HepG2 (cell line): ENCODE results near the gene MXRA7. TPM values are rescaled to one million over a fixed set of nuclear protein-coding genes. Genes with fewer than 3 reads are reported as not detected.

ENCODE experiments used
- DNMT3B ChIP-seq: conservative IDR thresholded peaks from 2 replicates; pipeline ENCODE4 v1.6.1; 2016; ENCODE audit warnings: missing biosample characterization, control low read depth
- FOSL2 ChIP-seq: sonication (generic); formaldehyde crosslinking; IDR thresholded peaks from 2 replicates; pipeline ENCODE4 v1.4.0; 2020; ENCODE audit warnings: missing genetic modification reagents
- MTA1 ChIP-seq: sonication (generic); formaldehyde crosslinking; IDR thresholded peaks from 2 replicates; pipeline ENCODE4 v1.4.0; 2020; ENCODE audit warnings: missing genetic modification reagents, mild to moderate bottlenecking, borderline replicate concordance
- MTA3 ChIP-seq: sonication (generic); formaldehyde crosslinking; IDR thresholded peaks from 2 replicates; pipeline ENCODE4 v1.4.0; 2020; ENCODE audit warnings: missing genetic modification reagents
- TAF15 ChIP-seq: fragments of 200-400 bp; formaldehyde crosslinking; IDR thresholded peaks from one replicate; pipeline ENCODE4 v1.6.1; 2018; ENCODE audit warnings: mild to moderate bottlenecking, low read depth, low read length; ENCODE audit not compliant: poor library complexity, severe bottlenecking
- TEAD3 ChIP-seq: optimal IDR thresholded peaks from 2 replicates; pipeline ENCODE3; 2016; ENCODE audit warnings: borderline replicate concordance
- ZBTB1 ChIP-seq: sonication (generic); formaldehyde crosslinking; IDR thresholded peaks from 2 replicates; pipeline ENCODE4 v1.4.0; 2020; ENCODE audit warnings: missing genetic modification reagents, borderline replicate concordance
- ZFP90 ChIP-seq: sonication (generic); formaldehyde crosslinking; IDR thresholded peaks from 2 replicates; pipeline ENCODE4 v1.8.0; 2022; ENCODE audit warnings: missing genetic modification reagents, mild to moderate bottlenecking, inconsistent platforms, borderline replicate concordance
- ZNF768 ChIP-seq: sonication (generic); formaldehyde crosslinking; IDR thresholded peaks from 2 replicates; pipeline ENCODE4 v1.4.0; 2020; ENCODE audit warnings: missing genetic modification reagents
- ZSCAN31 ChIP-seq: sonication (generic); formaldehyde crosslinking; IDR thresholded peaks from 2 replicates; pipeline ENCODE4 v1.5.0; 2020; ENCODE audit warnings: low read depth, mild to moderate bottlenecking, missing genetic modification reagents
- polyA plus RNA-seq, 8 experiments: library from polyadenylated mRNA; depleted of rRNA in 3 of 8; stranded (reverse) in 7 of 8; unstranded in 1 of 8; fragments of >200 nt; fragmentation: Illumina TruSeq in 4 of 8; extraction: Trizol in 4 of 8; gene quantifications; 2 replicates each; pipeline versions ENCODE4 v1.2.1 to v1.2.3, GENCODE V29; 2011 to 2016; ENCODE audit warnings: low read depth in 4 of 8, missing spikeins in 1 of 8, mixed read lengths in 1 of 8; ENCODE audit not compliant: insufficient read depth in 1 of 8
- total RNA-seq, 5 experiments: library from RNA; depleted of rRNA; stranded (reverse); fragments of >200 nt; fragmentation: Illumina TruSeq; extraction: Trizol; gene quantifications; 2 replicates each; pipeline ENCODE4 v1.2.3, GENCODE V29; 2016; ENCODE audit warnings: low read depth in 1 of 5
- TF ChIP-seq, protein P1 (sequence below): sonication (generic); formaldehyde crosslinking; IDR thresholded peaks from 2 replicates; pipeline ENCODE4 v1.4.0; 2020; ENCODE audit warnings: missing genetic modification reagents, mild to moderate bottlenecking, borderline replicate concordance
- TF ChIP-seq, protein P2 (sequence below): sonication (generic); formaldehyde crosslinking; IDR thresholded peaks from 2 replicates; pipeline ENCODE4 v1.4.0; 2020; ENCODE audit warnings: missing genetic modification reagents, mild to moderate bottlenecking, borderline replicate concordance
- TF ChIP-seq, protein P3 (sequence below): sonication (generic); formaldehyde crosslinking; IDR thresholded peaks from 2 replicates; pipeline ENCODE4 v1.5.0; 2020; ENCODE audit warnings: mild to moderate bottlenecking, missing genetic modification reagents
- TF ChIP-seq, protein P4 (sequence below): sonication (generic); formaldehyde crosslinking; IDR thresholded peaks from 2 replicates; pipeline ENCODE4 v1.4.0; 2020; ENCODE audit warnings: missing genetic modification reagents
- TF ChIP-seq, protein P5 (sequence below): sonication (generic); formaldehyde crosslinking; IDR thresholded peaks from 2 replicates; pipeline ENCODE4 v1.5.0; 2020; ENCODE audit warnings: mild to moderate bottlenecking, missing genetic modification reagents, borderline replicate concordance

The MXRA7 gene
- total and polyA plus RNA-seq, 2 of the 13 experiments (the other 11 are each of a cell fraction or from before 2014, with no cell fraction given), result 44.8 to 112 TPM

DNA sequence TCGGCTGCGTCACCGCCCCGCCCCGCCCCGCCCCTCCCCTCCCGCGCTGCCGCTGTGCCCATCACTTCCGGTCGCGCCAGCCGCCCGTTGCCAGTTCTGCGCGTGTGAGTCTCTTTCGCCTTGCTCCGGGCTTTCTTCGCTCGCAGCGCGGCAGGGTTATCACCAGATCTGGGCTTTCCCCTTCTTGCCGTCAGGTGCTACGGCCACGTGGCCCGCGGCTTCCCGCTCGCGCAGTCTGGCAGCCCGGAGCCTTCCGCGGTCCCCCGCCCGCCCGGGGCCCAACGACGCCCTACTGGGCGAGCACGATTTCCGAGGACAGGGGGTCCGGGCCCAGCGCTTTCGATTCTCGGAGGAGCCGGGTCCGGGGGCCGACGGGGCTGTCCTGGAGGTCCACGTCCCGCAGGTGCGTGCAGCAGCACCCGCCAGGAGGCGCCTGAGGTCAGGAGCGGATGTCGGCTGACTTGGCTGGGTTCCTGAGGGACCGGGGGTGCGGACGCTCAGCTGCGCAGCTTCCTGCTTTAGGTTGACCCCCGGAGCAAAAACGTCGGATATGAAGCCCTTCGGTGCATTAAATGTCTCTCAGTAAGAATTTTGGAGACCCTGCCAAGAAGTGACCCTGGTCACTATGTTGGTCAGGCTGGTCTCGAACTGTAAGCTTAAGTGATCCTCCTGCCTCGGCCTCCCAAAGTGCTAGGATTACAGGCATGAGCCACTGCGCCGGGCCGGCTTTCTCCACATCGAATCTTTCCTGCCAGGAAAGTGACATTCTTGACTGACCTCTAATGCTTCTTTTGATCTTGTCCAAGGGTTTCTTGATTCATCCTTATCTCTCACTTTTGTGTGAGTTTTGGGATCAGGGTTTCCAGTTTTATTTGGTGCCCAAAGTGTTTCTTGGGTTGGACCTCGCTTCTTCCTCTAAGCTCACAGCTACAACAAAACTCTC, 16.3 kb upstream of the MXRA7 start, which contains the start of gene METTL23 (continued):
- TF ChIP-seq, protein P1, sequence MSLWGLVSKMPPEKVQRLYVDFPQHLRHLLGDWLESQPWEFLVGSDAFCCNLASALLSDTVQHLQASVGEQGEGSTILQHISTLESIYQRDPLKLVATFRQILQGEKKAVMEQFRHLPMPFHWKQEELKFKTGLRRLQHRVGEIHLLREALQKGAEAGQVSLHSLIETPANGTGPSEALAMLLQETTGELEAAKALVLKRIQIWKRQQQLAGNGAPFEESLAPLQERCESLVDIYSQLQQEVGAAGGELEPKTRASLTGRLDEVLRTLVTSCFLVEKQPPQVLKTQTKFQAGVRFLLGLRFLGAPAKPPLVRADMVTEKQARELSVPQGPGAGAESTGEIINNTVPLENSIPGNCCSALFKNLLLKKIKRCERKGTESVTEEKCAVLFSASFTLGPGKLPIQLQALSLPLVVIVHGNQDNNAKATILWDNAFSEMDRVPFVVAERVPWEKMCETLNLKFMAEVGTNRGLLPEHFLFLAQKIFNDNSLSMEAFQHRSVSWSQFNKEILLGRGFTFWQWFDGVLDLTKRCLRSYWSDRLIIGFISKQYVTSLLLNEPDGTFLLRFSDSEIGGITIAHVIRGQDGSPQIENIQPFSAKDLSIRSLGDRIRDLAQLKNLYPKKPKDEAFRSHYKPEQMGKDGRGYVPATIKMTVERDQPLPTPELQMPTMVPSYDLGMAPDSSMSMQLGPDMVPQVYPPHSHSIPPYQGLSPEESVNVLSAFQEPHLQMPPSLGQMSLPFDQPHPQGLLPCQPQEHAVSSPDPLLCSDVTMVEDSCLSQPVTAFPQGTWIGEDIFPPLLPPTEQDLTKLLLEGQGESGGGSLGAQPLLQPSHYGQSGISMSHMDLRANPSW (CRISPR knock-in tag), result no peak
- peak; percentile 8 for TF ChIP-seq TEAD3 (CRISPR knock-in tag)
- no peak; the same call in 1 of the 2 replicates for TF ChIP-seq FOSL2
- peak; percentile 81 for TF ChIP-seq TAF15
- peak; percentile 97; the same call in 1 of the 2 replicates for TF ChIP-seq DNMT3B (CRISPR knock-in tag)
- no peak for TF ChIP-seq MTA3 (CRISPR knock-in tag)
- TF ChIP-seq ZBTB1, result peak; percentile 55; the same call in 1 of the 2 replicates
- TF ChIP-seq, protein P2, sequence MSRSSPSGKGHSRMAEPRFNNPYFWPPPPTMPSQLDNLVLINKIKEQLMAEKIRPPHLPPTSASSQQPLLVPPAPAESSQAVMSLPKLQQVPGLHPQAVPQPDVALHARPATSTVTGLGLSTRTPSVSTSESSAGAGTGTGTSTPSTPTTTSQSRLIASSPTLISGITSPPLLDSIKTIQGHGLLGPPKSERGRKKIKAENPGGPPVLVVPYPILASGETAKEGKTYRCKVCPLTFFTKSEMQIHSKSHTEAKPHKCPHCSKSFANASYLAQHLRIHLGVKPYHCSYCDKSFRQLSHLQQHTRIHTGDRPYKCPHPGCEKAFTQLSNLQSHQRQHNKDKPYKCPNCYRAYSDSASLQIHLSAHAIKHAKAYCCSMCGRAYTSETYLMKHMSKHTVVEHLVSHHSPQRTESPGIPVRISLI (CRISPR knock-in tag), result peak; percentile 28; the same call in 1 of the 2 replicates
- TF ChIP-seq, protein P3, sequence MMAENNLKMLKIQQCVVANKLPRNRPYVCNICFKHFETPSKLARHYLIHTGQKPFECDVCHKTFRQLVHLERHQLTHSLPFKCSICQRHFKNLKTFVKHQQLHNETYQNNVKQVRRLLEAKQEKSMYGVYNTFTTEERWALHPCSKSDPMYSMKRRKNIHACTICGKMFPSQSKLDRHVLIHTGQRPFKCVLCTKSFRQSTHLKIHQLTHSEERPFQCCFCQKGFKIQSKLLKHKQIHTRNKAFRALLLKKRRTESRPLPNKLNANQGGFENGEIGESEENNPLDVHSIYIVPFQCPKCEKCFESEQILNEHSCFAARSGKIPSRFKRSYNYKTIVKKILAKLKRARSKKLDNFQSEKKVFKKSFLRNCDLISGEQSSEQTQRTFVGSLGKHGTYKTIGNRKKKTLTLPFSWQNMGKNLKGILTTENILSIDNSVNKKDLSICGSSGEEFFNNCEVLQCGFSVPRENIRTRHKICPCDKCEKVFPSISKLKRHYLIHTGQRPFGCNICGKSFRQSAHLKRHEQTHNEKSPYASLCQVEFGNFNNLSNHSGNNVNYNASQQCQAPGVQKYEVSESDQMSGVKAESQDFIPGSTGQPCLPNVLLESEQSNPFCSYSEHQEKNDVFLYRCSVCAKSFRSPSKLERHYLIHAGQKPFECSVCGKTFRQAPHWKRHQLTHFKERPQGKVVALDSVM, result peak; percentile 97
- peak; percentile 65 for TF ChIP-seq ZNF768 (CRISPR knock-in tag)
- TF ChIP-seq ZSCAN31 (CRISPR knock-in tag), result no peak; the same call in 1 of the 2 replicates
- TF ChIP-seq, protein P4, sequence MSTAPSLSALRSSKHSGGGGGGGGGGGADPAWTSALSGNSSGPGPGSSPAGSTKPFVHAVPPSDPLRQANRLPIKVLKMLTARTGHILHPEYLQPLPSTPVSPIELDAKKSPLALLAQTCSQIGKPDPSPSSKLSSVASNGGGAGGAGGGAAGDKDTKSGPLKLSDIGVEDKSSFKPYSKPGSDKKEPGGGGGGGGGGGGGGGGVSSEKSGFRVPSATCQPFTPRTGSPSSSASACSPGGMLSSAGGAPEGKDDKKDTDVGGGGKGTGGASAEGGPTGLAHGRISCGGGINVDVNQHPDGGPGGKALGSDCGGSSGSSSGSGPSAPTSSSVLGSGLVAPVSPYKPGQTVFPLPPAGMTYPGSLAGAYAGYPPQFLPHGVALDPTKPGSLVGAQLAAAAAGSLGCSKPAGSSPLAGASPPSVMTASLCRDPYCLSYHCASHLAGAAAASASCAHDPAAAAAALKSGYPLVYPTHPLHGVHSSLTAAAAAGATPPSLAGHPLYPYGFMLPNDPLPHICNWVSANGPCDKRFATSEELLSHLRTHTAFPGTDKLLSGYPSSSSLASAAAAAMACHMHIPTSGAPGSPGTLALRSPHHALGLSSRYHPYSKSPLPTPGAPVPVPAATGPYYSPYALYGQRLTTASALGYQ (CRISPR knock-in tag), result no peak
- TF ChIP-seq MTA1 (CRISPR knock-in tag), result no peak; the same call in 1 of the 2 replicates
- TF ChIP-seq, protein P5, sequence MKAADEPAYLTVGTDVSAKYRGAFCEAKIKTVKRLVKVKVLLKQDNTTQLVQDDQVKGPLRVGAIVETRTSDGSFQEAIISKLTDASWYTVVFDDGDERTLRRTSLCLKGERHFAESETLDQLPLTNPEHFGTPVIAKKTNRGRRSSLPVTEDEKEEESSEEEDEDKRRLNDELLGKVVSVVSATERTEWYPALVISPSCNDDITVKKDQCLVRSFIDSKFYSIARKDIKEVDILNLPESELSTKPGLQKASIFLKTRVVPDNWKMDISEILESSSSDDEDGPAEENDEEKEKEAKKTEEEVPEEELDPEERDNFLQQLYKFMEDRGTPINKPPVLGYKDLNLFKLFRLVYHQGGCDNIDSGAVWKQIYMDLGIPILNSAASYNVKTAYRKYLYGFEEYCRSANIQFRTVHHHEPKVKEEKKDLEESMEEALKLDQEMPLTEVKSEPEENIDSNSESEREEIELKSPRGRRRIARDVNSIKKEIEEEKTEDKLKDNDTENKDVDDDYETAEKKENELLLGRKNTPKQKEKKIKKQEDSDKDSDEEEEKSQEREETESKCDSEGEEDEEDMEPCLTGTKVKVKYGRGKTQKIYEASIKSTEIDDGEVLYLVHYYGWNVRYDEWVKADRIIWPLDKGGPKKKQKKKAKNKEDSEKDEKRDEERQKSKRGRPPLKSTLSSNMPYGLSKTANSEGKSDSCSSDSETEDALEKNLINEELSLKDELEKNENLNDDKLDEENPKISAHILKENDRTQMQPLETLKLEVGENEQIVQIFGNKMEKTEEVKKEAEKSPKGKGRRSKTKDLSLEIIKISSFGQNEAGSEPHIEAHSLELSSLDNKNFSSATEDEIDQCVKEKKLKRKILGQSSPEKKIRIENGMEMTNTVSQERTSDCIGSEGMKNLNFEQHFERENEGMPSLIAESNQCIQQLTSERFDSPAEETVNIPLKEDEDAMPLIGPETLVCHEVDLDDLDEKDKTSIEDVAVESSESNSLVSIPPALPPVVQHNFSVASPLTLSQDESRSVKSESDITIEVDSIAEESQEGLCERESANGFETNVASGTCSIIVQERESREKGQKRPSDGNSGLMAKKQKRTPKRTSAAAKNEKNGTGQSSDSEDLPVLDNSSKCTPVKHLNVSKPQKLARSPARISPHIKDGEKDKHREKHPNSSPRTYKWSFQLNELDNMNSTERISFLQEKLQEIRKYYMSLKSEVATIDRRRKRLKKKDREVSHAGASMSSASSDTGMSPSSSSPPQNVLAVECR (CRISPR knock-in tag), result peak; percentile 65
- TF ChIP-seq ZFP90 (CRISPR knock-in tag), result no peak
